Measurements from ENCODE around the gene KIRREL2. TPM values are rescaled to one million over a fixed set of nuclear protein-coding genes. Genes with fewer than 3 reads are reported as not detected.
A peak's percentile ranks its signal among the peaks of the same experiment; 100 is the strongest.

KIRREL2 gene
- total RNA-seq, 1 donor from 2014 or later, result not detected

GRCh38 chr19:35894342-35894741 is 37.6 kb downstream of the KIRREL2 start:
- intact Hi-C loops (cut with DNase I), result no loop called here
- H3K9me3 ChIP-seq, result no peaks in the 10 kb centered on the region
- H3K36me3 ChIP-seq, result peaks cover 0 to 60% of the 10 kb centered on the region in 2 donors
- peaks cover 15% of the 10 kb centered on the region for H3K4me1 ChIP-seq
- H3K4me3 ChIP-seq, result no peak overlapping the region
- no peaks in the 10 kb centered on the region for H3K27me3 ChIP-seq
- H3K27ac ChIP-seq, result no peak overlapping the region
- DNase-seq (ENCODE audit: extremely low spot score in 2 of 2), result no peak
- TF ChIP-seq CTCF (IDR thresholded peaks at IDR 0.05), result no peak
- TF ChIP-seq POLR2A (IDR thresholded peaks at IDR 0.05), result no peak
- TF ChIP-seq POLR2AphosphoS5 (IDR thresholded peaks at IDR 0.05; ENCODE audit: insufficient read depth in 1 of 2, low read depth in 1 of 2), result no peak

GRCh38 chr19:35895911-35896642 is 39.4 kb downstream of the KIRREL2 start:
- H3K36me3 ChIP-seq, result peaks cover 0 to 43% of the 10 kb centered on the region in 2 donors
- no peak for TF ChIP-seq POLR2AphosphoS5 (IDR thresholded peaks at IDR 0.05; ENCODE audit: insufficient read depth in 1 of 2, low read depth in 1 of 2)
- TF ChIP-seq POLR2A (IDR thresholded peaks at IDR 0.05), result no peak
- no peak for TF ChIP-seq CTCF (IDR thresholded peaks at IDR 0.05)
- intact Hi-C loops (cut with DNase I), result no loop called here

GRCh38 chr19:35896643-35897040 is 39.9 kb downstream of the KIRREL2 start:
- TF ChIP-seq CTCF (IDR thresholded peaks at IDR 0.05), result no peak
- TF ChIP-seq POLR2A (IDR thresholded peaks at IDR 0.05), result no peak
- no peak for TF ChIP-seq POLR2AphosphoS5 (IDR thresholded peaks at IDR 0.05; ENCODE audit: insufficient read depth in 1 of 2, low read depth in 1 of 2)
- intact Hi-C loops (cut with DNase I), result no loop called here
- no peaks in the 10 kb centered on the region for H3K9me3 ChIP-seq
- no peaks in the 10 kb centered on the region for H3K27me3 ChIP-seq
- peaks cover 0 to 41% of the 10 kb centered on the region in 2 donors for H3K36me3 ChIP-seq
- H3K27ac ChIP-seq, result no peak overlapping the region
- H3K4me1 ChIP-seq, result peaks cover 28% of the 10 kb centered on the region
- H3K4me3 ChIP-seq, result no peak overlapping the region
- no peak for DNase-seq (ENCODE audit: extremely low spot score in 2 of 2)

More at GRCh38 chr19:35895911-35896642, 39.4 kb downstream of the KIRREL2 start:
- H3K27ac ChIP-seq, result no peak overlapping the region
- H3K4me3 ChIP-seq, result no peak overlapping the region
- H3K9me3 ChIP-seq, result no peaks in the 10 kb centered on the region
- no peak for DNase-seq (ENCODE audit: extremely low spot score in 2 of 2)
- H3K4me1 ChIP-seq, result peaks cover 22% of the 10 kb centered on the region
- no peaks in the 10 kb centered on the region for H3K27me3 ChIP-seq

- TF ChIP-seq POLR2AphosphoS5 (IDR thresholded peaks at IDR 0.05; ENCODE audit: insufficient read depth in 1 of 2, low read depth in 1 of 2), result no peak
- TF ChIP-seq POLR2A (IDR thresholded peaks at IDR 0.05), result no peak
- TF ChIP-seq CTCF (IDR thresholded peaks at IDR 0.05), result no peak
- Histone ChIP-seq H3K36me3 (peaks cover 0 to 29% of the 10 kb centered on the region in 2 donors), H3K4me3 (peak overlapping the region; percentile 67 to 77), H3K4me1 (peaks cover 33% of the 10 kb centered on the region), H3K27ac (peak overlapping the region; percentile 85), H3K27me3 (no peaks in the 10 kb centered on the region), H3K9me3 (no peaks in the 10 kb centered on the region)
- no peak for DNase-seq (ENCODE audit: extremely low spot score in 2 of 2)
- intact Hi-C loops (cut with DNase I), result no loop called here
These were observed 41.2 kb downstream of the KIRREL2 start for GRCh38 chr19:35897706-35898451.

GRCh38 chr19:35898499-35898809 is 41.7 kb downstream of the KIRREL2 start:
- H3K4me1 ChIP-seq, result peaks cover 37% of the 10 kb centered on the region
- peak overlapping the region; percentile 85 for H3K27ac ChIP-seq
- no peak for DNase-seq (ENCODE audit: extremely low spot score in 2 of 2)
- no peaks in the 10 kb centered on the region for H3K9me3 ChIP-seq
- H3K4me3 ChIP-seq, result peak overlapping the region; percentile 67 to 77
- H3K27me3 ChIP-seq, result no peaks in the 10 kb centered on the region
- H3K36me3 ChIP-seq, result peaks cover 0 to 27% of the 10 kb centered on the region in 2 donors
- TF ChIP-seq POLR2AphosphoS5 (IDR thresholded peaks at IDR 0.05; ENCODE audit: insufficient read depth in 1 of 2, low read depth in 1 of 2) (no peak), POLR2A (IDR thresholded peaks at IDR 0.05) (no peak), CTCF (IDR thresholded peaks at IDR 0.05) (no peak)
- intact Hi-C loops (cut with DNase I), result no loop called here

Measured in vagina (tissue), 2 donors.